WTC11 (cell line): Measurements from ENCODE around the gene RNF135. TPM values are rescaled to one million over a fixed set of nuclear protein-coding genes. Genes with fewer than 3 reads are reported as not detected.

Source experiments
- ATAC-seq: fragments of 200-7000 bp; cut with Tn5 transposase; 2 replicates; pipeline ENCODE4 v1.10.0; 2021; ENCODE audit warnings: mild to moderate bottlenecking, moderate library complexity
- CTCF ChIA-PET: fragments of 300-600 bp; sonication (Branson Sonifier 250); formaldehyde crosslinking; loops from one replicate; lab custom pipeline; 2021; ENCODE audit warnings: antibody characterized with exemption; lab: Charles Lee
- POLR2A ChIA-PET: fragments of 350-600 bp; sonication (Branson Sonifier 250); formaldehyde crosslinking; loops from one replicate; lab custom pipeline; 2021; ENCODE audit warnings: antibody characterized with exemption; lab: Charles Lee
- DNase-seq: peaks from one replicate; pipeline ENCODE4 v3.0.0; 2021; ENCODE audit warnings: low spot score
- H3K27ac Mint-ChIP-seq: 2 replicates; pipeline ENCODE4 v1.8.0; 2021; ENCODE audit warnings: mixed read lengths
- H3K27me3 Mint-ChIP-seq: 2 replicates; pipeline ENCODE4 v1.8.0; 2021; ENCODE audit warnings: low read depth, mild to moderate bottlenecking, moderate library complexity, mixed read lengths
- H3K36me3 Mint-ChIP-seq: 2 replicates; pipeline ENCODE4 v1.8.0; 2021; ENCODE audit warnings: mixed read lengths
- H3K4me1 Mint-ChIP-seq: 2 replicates; pipeline ENCODE4 v1.8.0; 2022; ENCODE audit warnings: mixed read lengths
- H3K4me3 Mint-ChIP-seq: 2 replicates; pipeline ENCODE4 v1.8.0; 2021; ENCODE audit warnings: mild to moderate bottlenecking, moderate library complexity, mixed read lengths
- H3K9me3 Mint-ChIP-seq: 2 replicates; pipeline ENCODE4 v1.8.0; 2021; ENCODE audit warnings: mixed read lengths
- AFF4 ChIP-seq: sonication (generic); formaldehyde crosslinking; IDR thresholded peaks from 2 replicates; pipeline ENCODE4 v1.8.1; 2023; ENCODE audit warnings: mild to moderate bottlenecking, missing genetic modification reagents, borderline replicate concordance
- ATF2 ChIP-seq: sonication (generic); formaldehyde crosslinking; IDR thresholded peaks from 2 replicates; pipeline ENCODE4 v1.8.1; 2022; ENCODE audit warnings: low read depth, missing genetic modification reagents, borderline replicate concordance
- CREM ChIP-seq: sonication (generic); formaldehyde crosslinking; IDR thresholded peaks from 2 replicates; pipeline ENCODE4 v1.8.1; 2022; ENCODE audit warnings: mild to moderate bottlenecking, missing genetic modification reagents, moderate library complexity
- E2F1 ChIP-seq: sonication (generic); formaldehyde crosslinking; IDR thresholded peaks from 2 replicates; pipeline ENCODE4 v1.8.0; 2022; ENCODE audit warnings: mild to moderate bottlenecking, missing genetic modification reagents
- FOXP1 ChIP-seq: sonication (generic); formaldehyde crosslinking; IDR thresholded peaks from 2 replicates; pipeline ENCODE4 v1.8.0; 2022; ENCODE audit warnings: missing genetic modification reagents, mild to moderate bottlenecking, moderate library complexity, borderline replicate concordance
- GABPB1 ChIP-seq: sonication (generic); formaldehyde crosslinking; IDR thresholded peaks from 2 replicates; pipeline ENCODE4 v1.8.1; 2023; ENCODE audit warnings: mild to moderate bottlenecking, missing genetic modification reagents
- GRHL2 ChIP-seq: fragments of 250-450 bp; sonication (Bioruptor Pico); IDR thresholded peaks from 2 replicates; pipeline ENCODE4 v1.8.0; 2022; ENCODE audit warnings: mild to moderate bottlenecking, moderate library complexity; ENCODE audit not compliant: insufficient replicate concordance, severe bottlenecking
- JAZF1 ChIP-seq: fragments of 250-450 bp; sonication (Bioruptor Pico); IDR thresholded peaks from 2 replicates; pipeline ENCODE4 v1.9.0; 2021; ENCODE audit warnings: moderate library complexity, mild to moderate bottlenecking, inconsistent platforms
- MAX ChIP-seq: sonication (generic); formaldehyde crosslinking; IDR thresholded peaks from 2 replicates; pipeline ENCODE4 v1.8.0; 2022; ENCODE audit warnings: mild to moderate bottlenecking, missing genetic modification reagents
- MLX ChIP-seq: sonication (generic); formaldehyde crosslinking; IDR thresholded peaks from 2 replicates; pipeline ENCODE4 v1.8.1; 2023; ENCODE audit warnings: mild to moderate bottlenecking, missing genetic modification reagents, moderate library complexity
- PRRX2 ChIP-seq: fragments of 250-450 bp; sonication (Bioruptor Pico); IDR thresholded peaks from 2 replicates; pipeline ENCODE4 v1.8.0; 2021; ENCODE audit warnings: mild to moderate bottlenecking
- SOX15 ChIP-seq: fragments of 250-450 bp; sonication (Bioruptor Pico); IDR thresholded peaks from 2 replicates; pipeline ENCODE4 v1.9.0; 2021; ENCODE audit warnings: mild to moderate bottlenecking
- TEAD1 ChIP-seq: sonication (generic); formaldehyde crosslinking; IDR thresholded peaks from 2 replicates; pipeline ENCODE4 v1.8.0; 2022; ENCODE audit warnings: mild to moderate bottlenecking, missing genetic modification reagents
- TEAD4 ChIP-seq: sonication (generic); formaldehyde crosslinking; IDR thresholded peaks from 2 replicates; pipeline ENCODE4 v1.8.0; 2022; ENCODE audit warnings: mild to moderate bottlenecking, missing genetic modification reagents
- USF1 ChIP-seq: sonication (generic); formaldehyde crosslinking; IDR thresholded peaks from 2 replicates; pipeline ENCODE4 v1.8.0; 2022; ENCODE audit warnings: mild to moderate bottlenecking, missing genetic modification reagents
- USF2 ChIP-seq: sonication (generic); formaldehyde crosslinking; IDR thresholded peaks from 2 replicates; pipeline ENCODE4 v1.8.1; 2023; ENCODE audit warnings: mild to moderate bottlenecking, missing genetic modification reagents, moderate library complexity
- ZMAT4 ChIP-seq: fragments of 250-450 bp; sonication (Bioruptor Pico); IDR thresholded peaks from 2 replicates; pipeline ENCODE4 v1.9.0; 2021; ENCODE audit warnings: mild to moderate bottlenecking
- ZNF219 ChIP-seq: sonication (generic); formaldehyde crosslinking; IDR thresholded peaks from 2 replicates; pipeline ENCODE4 v1.8.0; 2023; ENCODE audit warnings: missing genetic modification reagents, mild to moderate bottlenecking, borderline replicate concordance
- total RNA-seq: library from RNA; stranded (reverse); gene quantifications from 3 replicates; pipeline ENCODE4 v1.2.3, GENCODE V29; 2021

RNF135 gene
- total RNA-seq, 1 experiment from 2014 or later: 10.3 TPM

GRCh38 chr17:31007695-31008373 lies 37.0 kb downstream of the RNF135 start:
- POLR2A ChIA-PET: interaction anchor here (1.1 to 2.5 kb wide), 5 partner anchors 37 to 101 kb away, joined by 3 to 9 read pairs (median 3); partner anchors contain the start of genes NF1, RNF135 and TEFM
- TF ChIP-seq JAZF1 (no peak), SOX15 (CRISPR knock-in tag) (no peak), MLX (CRISPR knock-in tag) (no peak), E2F1 (no peak), GRHL2 (no peak), USF1 (no peak), AFF4 (CRISPR knock-in tag) (no peak), GABPB1 (CRISPR knock-in tag) (no peak), ATF2 (CRISPR knock-in tag) (no peak), ZNF219 (CRISPR knock-in tag) (no peak), MAX (CRISPR knock-in tag) (no peak), ZMAT4 (CRISPR knock-in tag) (no peak), TEAD1 (CRISPR knock-in tag) (no peak), USF2 (no peak), PRRX2 (CRISPR knock-in tag) (no peak), FOXP1 (CRISPR knock-in tag) (no peak), TEAD4 (no peak), CREM (CRISPR knock-in tag) (no peak)
- no peak for ATAC-seq
- Mint-ChIP-seq H3K4me3 (peak overlapping the region; percentile 87), H3K9me3 (no peaks in the 10 kb centered on the region), H3K27me3 (peaks cover 46% of the 10 kb centered on the region), H3K27ac (no peak overlapping the region), H3K36me3 (no peaks in the 10 kb centered on the region), H3K4me1 (peaks cover 17% of the 10 kb centered on the region)
- CTCF ChIA-PET: interaction anchor here (0.7 to 1.6 kb wide), 8 partner anchors 12 to 384 kb away, joined by 3 to 6 read pairs (median 4); partner anchors contain the start of gene RNF135
- no peak for DNase-seq
